Measurements from ENCODE around the gene ZNF565. TPM values are rescaled to one million over a fixed set of nuclear protein-coding genes. Genes with fewer than 3 reads are reported as not detected.

The ZNF565 gene
- total RNA-seq, 2 donors from 2014 or later = 1.6 to 2.7 TPM

- H3K9me3 Mint-ChIP-seq = peaks cover 14% of the 10 kb centered on the region
- no peak overlapping the region for H3K9ac ChIP-seq (ENCODE audit: extremely low read depth, low read length, poor library complexity, severe bottlenecking)
- H3K4me1 ChIP-seq (ENCODE audit: control insufficient read depth, insufficient read depth, low read length) = no peaks in the 10 kb centered on the region
These were observed 37.6 kb upstream of the ZNF565 start for GRCh38 chr19:36252047-36252446.

GRCh38 chr19:36246006-36246481, 31.6 kb upstream of the ZNF565 start:
- Mint-ChIP-seq H3K4me1 (peaks cover 22% of the 10 kb centered on the region), H3K27ac (no peak overlapping the region), H3K36me3 (ENCODE audit: low read depth) (peaks cover 2% of the 10 kb centered on the region), H3K9me3 (no peaks in the 10 kb centered on the region), H3K27me3 (ENCODE audit: insufficient read depth) (peaks cover 13% of the 10 kb centered on the region), H3K4me3 (peak overlapping the region; percentile 62)
- DNase-seq = no peak
- no peak for TF ChIP-seq CTCF (conservative IDR thresholded peaks at IDR 0.05)
- Histone ChIP-seq H3K27ac (ENCODE audit: low read depth, low read length) (no peak overlapping the region), H3K9me3 (ENCODE audit: control insufficient read depth, low read length) (no peaks in the 10 kb centered on the region), H3K4me3 (ENCODE audit: low read length) (no peak overlapping the region), H3K27me3 (ENCODE audit: control insufficient read depth, insufficient read depth, low read length, poor library complexity, severe bottlenecking) (no peaks in the 10 kb centered on the region), H3K36me3 (ENCODE audit: control insufficient read depth, insufficient read depth, low read length) (no peaks in the 10 kb centered on the region), H3K9ac (ENCODE audit: extremely low read depth, low read length, poor library complexity, severe bottlenecking) (no peak overlapping the region), H3K4me1 (ENCODE audit: control insufficient read depth, insufficient read depth, low read length) (no peaks in the 10 kb centered on the region)
- WGBS, 2 experiments (ENCODE audit: insufficient coverage in 1 of 2, insufficient read length in 1 of 2) = 95 to 98% methylated on average over 28 to 29 of the region's 29 CpGs

More at GRCh38 chr19:36252047-36252446, 37.6 kb upstream of the ZNF565 start:
- no peak for DNase-seq
- peaks cover 8% of the 10 kb centered on the region for H3K27me3 Mint-ChIP-seq (ENCODE audit: insufficient read depth)
- WGBS, 2 experiments (ENCODE audit: insufficient coverage in 1 of 2, insufficient read length in 1 of 2) = 90% methylated on average over 1 of the region's 1 CpG; no CpG with 5 or more reads in 1 of the 2 experiments
- H3K4me3 Mint-ChIP-seq = no peak overlapping the region
- H3K4me3 ChIP-seq (ENCODE audit: low read length) = no peak overlapping the region
- H3K27ac Mint-ChIP-seq = no peak overlapping the region
- no peak overlapping the region for H3K27ac ChIP-seq (ENCODE audit: low read depth, low read length)
- peaks cover 3% of the 10 kb centered on the region for H3K36me3 ChIP-seq (ENCODE audit: control insufficient read depth, insufficient read depth, low read length)
- H3K27me3 ChIP-seq (ENCODE audit: control insufficient read depth, insufficient read depth, low read length, poor library complexity, severe bottlenecking) = no peaks in the 10 kb centered on the region
- no peak for TF ChIP-seq CTCF (conservative IDR thresholded peaks at IDR 0.05)
- H3K36me3 Mint-ChIP-seq (ENCODE audit: low read depth) = peaks cover 22% of the 10 kb centered on the region
- peaks cover 8% of the 10 kb centered on the region for H3K4me1 Mint-ChIP-seq
- no peaks in the 10 kb centered on the region for H3K9me3 ChIP-seq (ENCODE audit: control insufficient read depth, low read length)

- 63 to 64% methylated on average over 51 to 63 of the region's 63 CpGs for WGBS, 2 experiments (ENCODE audit: insufficient coverage in 1 of 2, insufficient read length in 1 of 2)
- H3K9me3 ChIP-seq (ENCODE audit: control insufficient read depth, low read length) = no peaks in the 10 kb centered on the region
- peak; percentile 63 for TF ChIP-seq CTCF (conservative IDR thresholded peaks at IDR 0.05)
- peak overlapping the region; percentile 78 for H3K4me3 ChIP-seq (ENCODE audit: low read length)
- peak overlapping the region; percentile 62 for H3K4me3 Mint-ChIP-seq
- H3K36me3 ChIP-seq (ENCODE audit: control insufficient read depth, insufficient read depth, low read length) = no peaks in the 10 kb centered on the region
- peak; percentile 95 for DNase-seq
- no peak overlapping the region for H3K27ac ChIP-seq (ENCODE audit: low read depth, low read length)
- peaks cover 13% of the 10 kb centered on the region for H3K27me3 Mint-ChIP-seq (ENCODE audit: insufficient read depth)
- H3K27ac Mint-ChIP-seq = peak overlapping the region; percentile 75
- H3K9me3 Mint-ChIP-seq = no peaks in the 10 kb centered on the region
- H3K36me3 Mint-ChIP-seq (ENCODE audit: low read depth) = peaks cover 2% of the 10 kb centered on the region
- no peaks in the 10 kb centered on the region for H3K27me3 ChIP-seq (ENCODE audit: control insufficient read depth, insufficient read depth, low read length, poor library complexity, severe bottlenecking)
- no peaks in the 10 kb centered on the region for H3K4me1 ChIP-seq (ENCODE audit: control insufficient read depth, insufficient read depth, low read length)
- no peak overlapping the region for H3K9ac ChIP-seq (ENCODE audit: extremely low read depth, low read length, poor library complexity, severe bottlenecking)
- H3K4me1 Mint-ChIP-seq = peaks cover 22% of the 10 kb centered on the region
These were observed 30.9 kb upstream of the ZNF565 start for GRCh38 chr19:36245210-36246005.
